ENCODE results near the gene AGXT.

The AGXT gene

GRCh38 chr2:240868286-240869108 lies at the start of gene AGXT:
Gene AGXT, plus strand, starts transcription at chr2:240868824. Its CDS starts 42 bp downstream, at chr2:240868866.
- Mint-ChIP-seq H3K4me1 (ENCODE audit: low read depth) (no peaks in the 10 kb centered on the region), H3K27me3 (peaks cover 4% of the 10 kb centered on the region), H3K36me3 (ENCODE audit: low read depth) (no peaks in the 10 kb centered on the region), H3K9me3 (no peaks in the 10 kb centered on the region), H3K27ac (no peak within 1 kb of the TSS), H3K4me3 (no peak within 1 kb of the TSS)

GRCh38 chr2:240819126-240819857 lies 49.3 kb upstream of the AGXT start:
- Mint-ChIP-seq H3K27me3 (peaks cover 45% of the 10 kb centered on the region), H3K27ac (no peak overlapping the region), H3K4me1 (ENCODE audit: low read depth) (peaks cover 12% of the 10 kb centered on the region), H3K9me3 (no peaks in the 10 kb centered on the region), H3K36me3 (ENCODE audit: low read depth) (no peaks in the 10 kb centered on the region), H3K4me3 (no peak overlapping the region)

- Mint-ChIP-seq H3K4me3 (peak within 1 kb of the TSS; percentile 54), H3K27me3 (peaks cover 52% of the 10 kb centered on the region), H3K36me3 (ENCODE audit: low read depth) (no peaks in the 10 kb centered on the region), H3K27ac (no peak within 1 kb of the TSS), H3K4me1 (ENCODE audit: low read depth) (peaks cover 12% of the 10 kb centered on the region), H3K9me3 (no peaks in the 10 kb centered on the region)
These were observed 48.6 kb upstream of the AGXT start, which contains the start of gene KIF1A for GRCh38 chr2:240819858-240820606. Gene KIF1A, minus strand, starts transcription at chr2:240820219. Its CDS starts 22,467 bp downstream, at chr2:240797752.

- H3K4me3 Mint-ChIP-seq: peak overlapping the region; percentile 58
- H3K36me3 Mint-ChIP-seq (ENCODE audit: low read depth): no peaks in the 10 kb centered on the region
- peaks cover 12% of the 10 kb centered on the region for H3K4me1 Mint-ChIP-seq (ENCODE audit: low read depth)
- H3K27me3 Mint-ChIP-seq: peaks cover 60% of the 10 kb centered on the region
- no peak overlapping the region for H3K27ac Mint-ChIP-seq
- H3K9me3 Mint-ChIP-seq: no peaks in the 10 kb centered on the region
These were observed 47.8 kb upstream of the AGXT start for GRCh38 chr2:240820607-240821428.

GRCh38 chr2:240821429-240821778 lies 47.2 kb upstream of the AGXT start:
- Mint-ChIP-seq H3K27ac (no peak overlapping the region), H3K27me3 (peaks cover 60% of the 10 kb centered on the region), H3K36me3 (ENCODE audit: low read depth) (no peaks in the 10 kb centered on the region), H3K4me3 (peak overlapping the region; percentile 58), H3K9me3 (no peaks in the 10 kb centered on the region), H3K4me1 (ENCODE audit: low read depth) (peaks cover 12% of the 10 kb centered on the region)

- Mint-ChIP-seq H3K36me3 (ENCODE audit: low read depth) (no peaks in the 10 kb centered on the region), H3K4me1 (ENCODE audit: low read depth) (peaks cover 12% of the 10 kb centered on the region), H3K27me3 (peaks cover 69% of the 10 kb centered on the region), H3K9me3 (no peaks in the 10 kb centered on the region), H3K27ac (no peak overlapping the region), H3K4me3 (no peak overlapping the region)
These were observed 46.3 kb upstream of the AGXT start for GRCh38 chr2:240822280-240822847.

DNA sequence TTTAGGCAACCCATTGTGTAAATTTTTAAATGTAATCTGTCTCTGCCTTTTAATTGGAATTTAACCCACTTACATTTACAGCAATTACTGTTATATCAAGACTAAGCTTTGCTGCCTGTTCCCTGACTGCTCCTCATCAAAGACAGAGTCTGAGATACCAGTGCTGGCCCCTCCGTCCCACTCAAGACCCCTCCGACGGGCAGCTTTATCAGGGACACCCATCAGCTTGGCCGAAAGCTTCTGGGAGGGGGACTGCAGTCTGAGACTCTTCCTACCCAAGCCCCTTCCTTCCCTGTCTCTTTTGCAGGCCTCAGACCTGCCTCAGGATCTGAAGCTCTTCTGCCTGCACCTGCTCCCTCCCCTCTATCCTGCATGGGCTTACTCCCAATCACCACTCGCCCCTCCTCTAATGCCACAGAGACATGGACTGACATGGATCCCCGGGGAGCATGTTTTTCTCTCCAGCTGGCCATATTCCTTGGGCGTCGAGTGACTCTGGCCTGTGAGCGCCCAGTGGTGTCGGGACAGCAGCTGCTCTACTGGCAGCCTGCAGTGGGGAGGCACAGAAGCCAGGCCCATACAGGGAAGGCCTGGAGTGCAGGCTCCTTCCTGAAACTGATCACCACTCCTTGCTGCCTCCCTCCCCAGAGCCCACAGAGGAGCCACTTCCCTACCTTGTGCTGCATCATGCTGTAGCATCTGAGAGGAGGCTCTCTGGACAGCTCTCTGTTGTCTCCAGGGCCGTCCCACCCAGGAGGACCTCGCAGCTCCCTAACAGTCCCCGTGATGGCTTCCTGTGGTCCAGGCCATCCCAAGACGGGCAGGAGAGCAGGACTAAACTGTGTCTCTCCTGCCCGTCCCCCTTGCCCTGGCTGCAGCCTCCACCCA lies 44.9 kb upstream of the AGXT start:
- H3K36me3 Mint-ChIP-seq (ENCODE audit: low read depth): no peaks in the 10 kb centered on the region
- H3K27me3 Mint-ChIP-seq: peaks cover 73% of the 10 kb centered on the region
- no peaks in the 10 kb centered on the region for H3K9me3 Mint-ChIP-seq
- H3K27ac Mint-ChIP-seq: no peak overlapping the region
- H3K4me1 Mint-ChIP-seq (ENCODE audit: low read depth): peaks cover 12% of the 10 kb centered on the region
- no peak overlapping the region for H3K4me3 Mint-ChIP-seq

DNA sequence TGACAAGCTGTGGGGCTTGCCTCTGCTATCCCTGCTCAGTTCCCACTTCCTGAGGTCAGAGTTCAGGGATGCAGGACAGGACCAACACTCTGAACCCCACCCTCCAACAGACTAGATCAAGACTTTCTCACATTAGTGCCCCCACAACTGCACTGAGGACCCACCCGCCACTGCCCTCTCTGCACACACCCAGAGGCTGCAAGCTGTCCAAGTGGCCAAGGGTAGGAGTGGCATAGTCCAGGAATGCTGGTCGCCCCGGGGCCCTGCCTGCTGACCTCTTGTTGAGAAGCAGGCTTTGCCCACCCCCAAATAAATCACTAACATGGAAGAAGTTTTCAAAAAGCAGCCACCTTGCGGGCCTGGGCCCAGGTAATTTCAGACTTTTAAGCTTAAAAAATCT lies 43.1 kb upstream of the AGXT start:
- peaks cover 82% of the 10 kb centered on the region for H3K27me3 Mint-ChIP-seq
- H3K9me3 Mint-ChIP-seq: no peaks in the 10 kb centered on the region
- H3K4me1 Mint-ChIP-seq (ENCODE audit: low read depth): peaks cover 12% of the 10 kb centered on the region
- no peak overlapping the region for H3K27ac Mint-ChIP-seq
- no peak overlapping the region for H3K4me3 Mint-ChIP-seq
- no peaks in the 10 kb centered on the region for H3K36me3 Mint-ChIP-seq (ENCODE audit: low read depth)

DNA sequence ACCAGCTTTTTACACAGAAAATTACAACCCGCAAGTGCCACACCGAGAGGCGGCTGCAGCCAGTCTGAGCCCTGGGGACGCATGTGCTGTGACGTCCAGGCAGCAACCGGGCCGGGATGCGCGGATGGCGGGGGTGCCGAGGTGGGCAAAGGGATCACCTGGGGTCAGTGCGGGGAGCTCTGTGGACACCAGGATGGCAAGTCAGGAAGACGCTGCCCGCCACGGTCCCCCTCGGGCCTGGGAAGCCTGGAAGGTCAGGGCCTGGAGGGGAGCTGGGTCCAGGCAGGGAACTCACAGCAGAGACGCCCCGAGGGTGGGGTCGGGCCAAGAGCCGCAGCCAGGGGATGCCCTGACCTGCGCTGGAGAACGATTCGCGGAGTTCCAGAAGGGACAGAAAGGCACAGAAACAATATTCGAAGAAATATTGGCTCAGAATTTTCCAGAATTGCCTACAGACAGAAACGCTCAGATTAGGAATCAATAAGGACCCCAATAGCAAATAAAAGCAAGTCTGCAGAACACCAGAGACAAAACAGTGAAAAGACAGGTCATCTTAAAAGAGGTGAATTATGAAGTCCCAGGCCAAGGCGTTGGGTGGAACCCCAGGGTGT lies 36.9 kb upstream of the AGXT start:
- Mint-ChIP-seq H3K27me3 (peaks cover 33% of the 10 kb centered on the region), H3K36me3 (ENCODE audit: low read depth) (no peaks in the 10 kb centered on the region), H3K27ac (no peak overlapping the region), H3K4me3 (peak overlapping the region; percentile 75), H3K4me1 (ENCODE audit: low read depth) (peaks cover 9% of the 10 kb centered on the region), H3K9me3 (no peaks in the 10 kb centered on the region)

DNA sequence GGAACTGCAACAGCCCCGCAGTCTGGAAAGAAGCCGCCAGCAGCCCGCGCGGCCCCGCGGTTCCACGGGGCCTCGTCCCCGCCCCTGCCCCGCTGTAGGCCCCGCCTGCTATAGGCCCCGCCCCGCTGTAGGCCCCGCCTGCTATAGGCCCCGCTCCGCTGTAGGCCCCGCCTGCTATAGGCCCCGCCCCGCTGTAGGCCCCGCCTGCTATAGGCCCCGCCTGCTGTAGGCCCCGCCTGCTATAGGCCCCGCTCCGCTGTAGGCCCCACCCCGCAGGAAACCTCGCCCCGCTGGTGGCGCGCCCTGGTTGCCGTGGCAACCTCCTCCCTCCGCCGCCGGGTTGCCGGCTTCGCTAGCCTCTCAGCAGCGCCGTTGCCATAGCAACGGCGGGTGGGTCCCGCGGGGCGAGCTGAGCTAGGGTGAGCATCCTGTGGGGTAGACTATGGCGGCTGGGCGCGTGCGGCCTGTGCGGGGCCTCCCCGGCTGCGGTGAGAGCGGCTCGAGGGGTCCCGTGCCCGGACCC lies 36.4 kb upstream of the AGXT start:
- Mint-ChIP-seq H3K27ac (no peak overlapping the region), H3K4me3 (peak overlapping the region; percentile 75), H3K9me3 (no peaks in the 10 kb centered on the region), H3K4me1 (ENCODE audit: low read depth) (peaks cover 9% of the 10 kb centered on the region), H3K36me3 (ENCODE audit: low read depth) (no peaks in the 10 kb centered on the region), H3K27me3 (peaks cover 27% of the 10 kb centered on the region)

DNA sequence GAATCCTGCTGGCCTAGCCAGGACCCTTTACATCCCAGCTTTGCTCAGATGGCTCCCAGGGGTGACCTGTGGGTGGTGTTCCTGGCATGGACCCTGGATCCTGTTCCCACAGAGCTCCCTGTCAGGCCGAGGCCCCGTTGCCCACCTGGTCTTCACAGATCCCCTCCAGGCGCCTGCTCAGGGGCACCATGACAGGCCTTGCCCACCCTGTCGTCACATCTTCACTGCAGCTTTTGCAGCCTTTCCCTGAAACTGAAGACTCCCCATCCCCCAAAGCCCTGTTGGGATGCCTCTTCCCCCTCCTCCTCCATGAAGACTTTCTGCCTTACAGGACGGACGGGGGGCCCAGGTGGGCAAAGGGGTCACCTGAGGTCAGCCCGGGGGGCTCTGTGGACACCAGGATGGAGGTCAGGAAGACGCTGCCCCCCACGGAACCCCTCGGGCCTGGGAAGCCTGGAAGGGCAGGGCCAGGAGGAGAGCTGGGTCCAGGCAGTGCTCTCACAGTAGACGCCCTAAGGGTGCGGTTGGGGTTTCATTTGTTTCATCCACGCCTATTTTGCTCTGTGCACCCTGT lies 35.6 kb upstream of the AGXT start:
- Mint-ChIP-seq H3K27ac (no peak overlapping the region), H3K4me3 (no peak overlapping the region), H3K4me1 (ENCODE audit: low read depth) (peaks cover 9% of the 10 kb centered on the region), H3K27me3 (peaks cover 22% of the 10 kb centered on the region), H3K36me3 (ENCODE audit: low read depth) (no peaks in the 10 kb centered on the region), H3K9me3 (no peaks in the 10 kb centered on the region)

- Mint-ChIP-seq H3K27me3 (peaks cover 15% of the 10 kb centered on the region), H3K36me3 (ENCODE audit: low read depth) (no peaks in the 10 kb centered on the region), H3K4me1 (ENCODE audit: low read depth) (peaks cover 9% of the 10 kb centered on the region), H3K4me3 (no peak overlapping the region), H3K9me3 (no peaks in the 10 kb centered on the region), H3K27ac (no peak overlapping the region)
These were observed 34.8 kb upstream of the AGXT start for GRCh38 chr2:240833724-240834285.
